Measurements from ENCODE around the gene ARHGAP6. TPM values are rescaled to one million over a fixed set of nuclear protein-coding genes. Genes with fewer than 3 reads are reported as not detected.

ARHGAP6 gene
- total and polyA plus RNA-seq, 9 of the 15 experiments (the other 6 are each of a cell fraction or from before 2014, with no cell fraction given), result 12.5 to 63.6 (median 41.8) TPM

- TF ChIP-seq, protein P1, sequence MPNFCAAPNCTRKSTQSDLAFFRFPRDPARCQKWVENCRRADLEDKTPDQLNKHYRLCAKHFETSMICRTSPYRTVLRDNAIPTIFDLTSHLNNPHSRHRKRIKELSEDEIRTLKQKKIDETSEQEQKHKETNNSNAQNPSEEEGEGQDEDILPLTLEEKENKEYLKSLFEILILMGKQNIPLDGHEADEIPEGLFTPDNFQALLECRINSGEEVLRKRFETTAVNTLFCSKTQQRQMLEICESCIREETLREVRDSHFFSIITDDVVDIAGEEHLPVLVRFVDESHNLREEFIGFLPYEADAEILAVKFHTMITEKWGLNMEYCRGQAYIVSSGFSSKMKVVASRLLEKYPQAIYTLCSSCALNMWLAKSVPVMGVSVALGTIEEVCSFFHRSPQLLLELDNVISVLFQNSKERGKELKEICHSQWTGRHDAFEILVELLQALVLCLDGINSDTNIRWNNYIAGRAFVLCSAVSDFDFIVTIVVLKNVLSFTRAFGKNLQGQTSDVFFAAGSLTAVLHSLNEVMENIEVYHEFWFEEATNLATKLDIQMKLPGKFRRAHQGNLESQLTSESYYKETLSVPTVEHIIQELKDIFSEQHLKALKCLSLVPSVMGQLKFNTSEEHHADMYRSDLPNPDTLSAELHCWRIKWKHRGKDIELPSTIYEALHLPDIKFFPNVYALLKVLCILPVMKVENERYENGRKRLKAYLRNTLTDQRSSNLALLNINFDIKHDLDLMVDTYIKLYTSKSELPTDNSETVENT (CRISPR knock-in tag; IDR thresholded peaks at IDR 0.05), result no peak
- TF ChIP-seq POLR2AphosphoS2 (IDR thresholded peaks at IDR 0.05; ENCODE audit: low read length), result no peak
- TF ChIP-seq HDAC3 (IDR thresholded peaks at IDR 0.05; ENCODE audit: borderline replicate concordance, partially characterized antibody), result no peak
- TF ChIP-seq POLR2H (tag; IDR thresholded peaks at IDR 0.05; ENCODE audit: low read depth), result no peak
- TF ChIP-seq RBM17 (IDR thresholded peaks at IDR 0.05; ENCODE audit: borderline replicate concordance, low read depth, low read length), result no peak
- no peak for TF ChIP-seq ZNF79 (CRISPR knock-in tag; IDR thresholded peaks at IDR 0.05; ENCODE audit: low read depth)
- no peak for TF ChIP-seq ATF1 (CRISPR knock-in tag; IDR thresholded peaks at IDR 0.05)
- no peak for TF ChIP-seq ATF1 (tag; IDR thresholded peaks at IDR 0.05)
- TF ChIP-seq SAFB2 (IDR thresholded peaks at IDR 0.05; ENCODE audit: borderline replicate concordance, low read depth, low read length, severe bottlenecking), result no peak
- no peak for TF ChIP-seq ZNF551 (CRISPR knock-in tag; IDR thresholded peaks at IDR 0.05)
- no peak for TF ChIP-seq EGR1 (conservative IDR thresholded peaks at IDR 0.05)
- TF ChIP-seq E2F4 (CRISPR knock-in tag; IDR thresholded peaks at IDR 0.05; ENCODE audit: low read depth), result no peak
- TF ChIP-seq GTF2B (IDR thresholded peaks at IDR 0.05; ENCODE audit: extremely low read depth, insufficient read length), result no peak
These were observed 37.4 kb upstream of the ARHGAP6 start (continued) for GRCh38 chrX:11702965-11703631.
